HUDEP-2 (cell line): Measurements from ENCODE around the gene PTPRE.

Experiments used
- DNase-seq, 76 experiments: peaks; one replicate each; lab custom pipeline; 2025; ENCODE audit not compliant: unreplicated experiment in 76 of 76; lab: John Stamatoyannopoulos, UW

The PTPRE gene

GRCh38 chr10:127906548-127907377 is at the start of gene PTPRE:
Gene PTPRE (plus strand): TSS chr10:127907103. CDS start chr10:128040882, 133,779 bp downstream.
- DNase-seq: peak in 21 of 76 experiments; percentile 0 to 44 (median 13)

GRCh38 chr10:127860592-127860991 is 46.3 kb upstream of the PTPRE start:
- no peak for DNase-seq

- DNase-seq: no peak
These were observed 43.6 kb upstream of the PTPRE start for GRCh38 chr10:127863231-127863825.

- no peak for DNase-seq
These were observed 40.5 kb upstream of the PTPRE start for GRCh38 chr10:127866276-127867013.

- no peak for DNase-seq
These were observed 39.1 kb upstream of the PTPRE start for GRCh38 chr10:127867805-127868204.

- DNase-seq: no peak
These were observed 37.6 kb upstream of the PTPRE start for GRCh38 chr10:127869329-127869728.

- DNase-seq: no peak
These were observed 35.3 kb upstream of the PTPRE start for GRCh38 chr10:127871631-127872010.

GRCh38 chr10:127872011-127872761 is 34.7 kb upstream of the PTPRE start:
- DNase-seq: no peak

GRCh38 chr10:127872871-127873600 is 33.9 kb upstream of the PTPRE start:
- DNase-seq: no peak

GRCh38 chr10:127873901-127874470 is 32.9 kb upstream of the PTPRE start:
- no peak for DNase-seq

- DNase-seq: no peak
These were observed 32.0 kb upstream of the PTPRE start for GRCh38 chr10:127874671-127875448.

- DNase-seq: no peak
These were observed 31.5 kb upstream of the PTPRE start for GRCh38 chr10:127875449-127875765.

GRCh38 chr10:127875916-127876315 is 31.0 kb upstream of the PTPRE start:
- no peak for DNase-seq

- DNase-seq: no peak
These were observed 29.8 kb upstream of the PTPRE start for GRCh38 chr10:127877116-127877515.

- no peak for DNase-seq
These were observed 29.2 kb upstream of the PTPRE start for GRCh38 chr10:127877699-127878098.

GRCh38 chr10:127878475-127879055 is 28.3 kb upstream of the PTPRE start:
- no peak for DNase-seq

- DNase-seq: no peak
These were observed 26.3 kb upstream of the PTPRE start for GRCh38 chr10:127880557-127880956.

GRCh38 chr10:127881262-127881661 is 25.6 kb upstream of the PTPRE start:
- no peak for DNase-seq

GRCh38 chr10:127882391-127882790 is 24.5 kb upstream of the PTPRE start:
- DNase-seq: no peak
